ENCODE measurements around the gene CATSPERZ. TPM values are rescaled to one million over a fixed set of nuclear protein-coding genes. Genes with fewer than 3 reads are reported as not detected.

The CATSPERZ gene
- total and polyA plus RNA-seq, 2 of the 8 experiments (the other 6 are each of a cell fraction or from before 2014, with no cell fraction given): 0.77 TPM; not detected in 1

GRCh38 chr11:64252003-64252872 is 47.9 kb upstream of the CATSPERZ start:
- Histone ChIP-seq H4K20me1 (replicated peaks in 1 of 2; ENCODE audit: control insufficient read depth in 1 of 2, insufficient read depth in 2 of 2, low read length in 2 of 2) (peaks cover 6 to 17% of the 10 kb centered on the region in 2 experiments), H3K27ac (ENCODE audit: low read depth, low read length) (0 out of 2 replicates have a peak overlapping the region, but pooled peaks have one; percentile 22), H2AFZ (ENCODE audit: low read length) (no peak overlapping the region), H2BK5ac (ENCODE audit: low read depth, low read length) (no peak overlapping the region; the same call in 1 of the 2 replicates), H3K4me2 (ENCODE audit: insufficient read depth in 1 of 2, low read depth in 2 of 2, low read length in 2 of 2) (peak overlapping the region; percentile 73 to 88), H2BK15ac (ENCODE audit: low read length) (no peak overlapping the region), H3K9ac (replicated peaks in 1 of 4; ENCODE audit: extremely low read depth in 1 of 4, low read depth in 3 of 4, low read length in 3 of 4) (peak overlapping the region; percentile 54 to 62 (median 60); a peak in 6 of 7 replicates), H3K4me3 (ENCODE audit: extremely low read depth in 1 of 4, insufficient read depth in 2 of 4, low read depth in 3 of 4, low read length in 4 of 4) (peak overlapping the region; percentile 73 to 86 (median 76)), H2BK12ac (ENCODE audit: low read depth, low read length) (no peak overlapping the region), H2AK5ac (ENCODE audit: low read depth, low read length) (no peak overlapping the region), H2BK120ac (replicated peaks; ENCODE audit: low read depth, low read length) (no peak overlapping the region), H3K79me1 (ENCODE audit: low read depth, low read length) (peaks cover 2% of the 10 kb centered on the region; the same call in 1 of the 2 replicates), H2BK20ac (ENCODE audit: low read length) (no peak overlapping the region), H3K27me3 (replicated peaks in 1 of 4; ENCODE audit: control insufficient read depth in 3 of 4, extremely low read depth in 1 of 4, insufficient read depth in 3 of 4, low read length in 3 of 4) (no peaks in the 10 kb centered on the region), H3K4me1 (replicated peaks in 1 of 4; ENCODE audit: control insufficient read depth in 3 of 4, insufficient read depth in 4 of 4, low read length in 3 of 4) (peaks cover 0 to 40% (median 34%) of the 10 kb centered on the region in 4 experiments; a peak in 6 of 7 replicates), H3K4ac (replicated peaks; ENCODE audit: insufficient read length, low read depth, low read length) (no peak overlapping the region), H3K18ac (ENCODE audit: extremely low read depth, low read length) (peak overlapping the region; percentile 99), H4K91ac (replicated peaks; ENCODE audit: insufficient read length, low read length) (peak overlapping the region; percentile 31), H3K56ac (replicated peaks; ENCODE audit: insufficient read length, low read depth, low read length) (peak overlapping the region; percentile 9), H3K36me3 (ENCODE audit: control insufficient read depth in 2 of 4, insufficient read depth in 4 of 4, low read length in 3 of 4) (peaks cover 8 to 28% (median 17%) of the 10 kb centered on the region in 4 experiments), H3K23ac (ENCODE audit: insufficient read length) (no peak overlapping the region), H4K8ac (ENCODE audit: extremely low read depth, insufficient read depth, low read length) (no peak overlapping the region), H3K9me3 (ENCODE audit: insufficient read depth in 2 of 2, low read depth in 1 of 2, low read length in 1 of 2) (no peaks in the 10 kb centered on the region), H3K14ac (ENCODE audit: insufficient read length) (no peak overlapping the region), H3K23me2 (ENCODE audit: low read depth, low read length) (peaks cover 10% of the 10 kb centered on the region; the same call in 1 of the 2 replicates), H3K79me2 (ENCODE audit: control insufficient read depth in 1 of 2, insufficient read depth in 2 of 2, low read length in 2 of 2) (peaks cover 0 to 23% of the 10 kb centered on the region in 2 experiments; a peak in 1 of 4 replicates), H4K5ac (ENCODE audit: insufficient read length, low read depth, low read length) (peak overlapping the region; percentile 27)
- WGBS, 2 experiments (ENCODE audit: extremely low coverage in 1 of 2, insufficient coverage in 1 of 2, insufficient read length in 1 of 2, insufficient replicate concordance in 2 of 2, low coverage in 1 of 2, low lambda C conversion rate in 2 of 2, missing lambda C conversion rate in 1 of 2): 5% methylated on average over 16 of the region's 23 CpGs; no CpG with 5 or more reads in 1 of the 2 experiments
- POLR2A ChIA-PET (ENCODE audit: partially characterized antibody): interaction anchor here (0.9 to 13.1 kb wide), 13 partner anchors 10 to 1411 kb away, joined by 3 to 352 read pairs (median 9); partner anchors contain the start of genes DNAJC4, ESRRA, FKBP2 and NUDT22
- FAIRE-seq (no peak), DNase-seq (ENCODE audit: low read depth in 1 of 2, low spot score in 2 of 2) (peak in 1 of 2 experiments; percentile 68)
- CTCF ChIA-PET (ENCODE audit: partially characterized antibody): interaction anchor here (0.6 to 10.0 kb wide), 18 partner anchors 14 to 1660 kb away, joined by 3 to 102 read pairs (median 6); partner anchors contain the start of genes CATSPERZ, FERMT3, NUDT22 and TRPT1
- TF ChIP-seq TAF7 (optimal IDR thresholded peaks at IDR 0.05; ENCODE audit: borderline replicate concordance, low read depth, low read length): peak; percentile 62
- TF ChIP-seq TEAD4 (IDR thresholded peaks at IDR 0.05; ENCODE audit: low read depth, low read length): no peak
- peak; percentile 21 for TF ChIP-seq KDM4A (IDR thresholded peaks at IDR 0.05; ENCODE audit: low read depth, low read length, severe bottlenecking)
- TF ChIP-seq CTCF (IDR thresholded peaks at IDR 0.05; ENCODE audit: control extremely low read depth in 1 of 3, insufficient read depth in 1 of 3, low read depth in 1 of 3, low read length in 3 of 3): peak in 1 of 3 experiments; percentile 36; a peak in 1 of 4 replicates
- peak; percentile 75 for TF ChIP-seq SRF (IDR thresholded peaks at IDR 0.05; ENCODE audit: low read depth, low read length)
- no peak for TF ChIP-seq HDAC2 (IDR thresholded peaks at IDR 0.05; ENCODE audit: borderline replicate concordance in 1 of 2, low read depth in 2 of 2, low read length in 2 of 2)
- no peak for TF ChIP-seq KDM5A (IDR thresholded peaks at IDR 0.05; ENCODE audit: low read length)
